ENCODE data around the gene KIF15.

Gene KIF15, protein sequence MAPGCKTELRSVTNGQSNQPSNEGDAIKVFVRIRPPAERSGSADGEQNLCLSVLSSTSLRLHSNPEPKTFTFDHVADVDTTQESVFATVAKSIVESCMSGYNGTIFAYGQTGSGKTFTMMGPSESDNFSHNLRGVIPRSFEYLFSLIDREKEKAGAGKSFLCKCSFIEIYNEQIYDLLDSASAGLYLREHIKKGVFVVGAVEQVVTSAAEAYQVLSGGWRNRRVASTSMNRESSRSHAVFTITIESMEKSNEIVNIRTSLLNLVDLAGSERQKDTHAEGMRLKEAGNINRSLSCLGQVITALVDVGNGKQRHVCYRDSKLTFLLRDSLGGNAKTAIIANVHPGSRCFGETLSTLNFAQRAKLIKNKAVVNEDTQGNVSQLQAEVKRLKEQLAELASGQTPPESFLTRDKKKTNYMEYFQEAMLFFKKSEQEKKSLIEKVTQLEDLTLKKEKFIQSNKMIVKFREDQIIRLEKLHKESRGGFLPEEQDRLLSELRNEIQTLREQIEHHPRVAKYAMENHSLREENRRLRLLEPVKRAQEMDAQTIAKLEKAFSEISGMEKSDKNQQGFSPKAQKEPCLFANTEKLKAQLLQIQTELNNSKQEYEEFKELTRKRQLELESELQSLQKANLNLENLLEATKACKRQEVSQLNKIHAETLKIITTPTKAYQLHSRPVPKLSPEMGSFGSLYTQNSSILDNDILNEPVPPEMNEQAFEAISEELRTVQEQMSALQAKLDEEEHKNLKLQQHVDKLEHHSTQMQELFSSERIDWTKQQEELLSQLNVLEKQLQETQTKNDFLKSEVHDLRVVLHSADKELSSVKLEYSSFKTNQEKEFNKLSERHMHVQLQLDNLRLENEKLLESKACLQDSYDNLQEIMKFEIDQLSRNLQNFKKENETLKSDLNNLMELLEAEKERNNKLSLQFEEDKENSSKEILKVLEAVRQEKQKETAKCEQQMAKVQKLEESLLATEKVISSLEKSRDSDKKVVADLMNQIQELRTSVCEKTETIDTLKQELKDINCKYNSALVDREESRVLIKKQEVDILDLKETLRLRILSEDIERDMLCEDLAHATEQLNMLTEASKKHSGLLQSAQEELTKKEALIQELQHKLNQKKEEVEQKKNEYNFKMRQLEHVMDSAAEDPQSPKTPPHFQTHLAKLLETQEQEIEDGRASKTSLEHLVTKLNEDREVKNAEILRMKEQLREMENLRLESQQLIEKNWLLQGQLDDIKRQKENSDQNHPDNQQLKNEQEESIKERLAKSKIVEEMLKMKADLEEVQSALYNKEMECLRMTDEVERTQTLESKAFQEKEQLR (N-terminal part only)
- total RNA-seq = 1.4 to 2.6 reads per million in 2 experiments

DNA sequence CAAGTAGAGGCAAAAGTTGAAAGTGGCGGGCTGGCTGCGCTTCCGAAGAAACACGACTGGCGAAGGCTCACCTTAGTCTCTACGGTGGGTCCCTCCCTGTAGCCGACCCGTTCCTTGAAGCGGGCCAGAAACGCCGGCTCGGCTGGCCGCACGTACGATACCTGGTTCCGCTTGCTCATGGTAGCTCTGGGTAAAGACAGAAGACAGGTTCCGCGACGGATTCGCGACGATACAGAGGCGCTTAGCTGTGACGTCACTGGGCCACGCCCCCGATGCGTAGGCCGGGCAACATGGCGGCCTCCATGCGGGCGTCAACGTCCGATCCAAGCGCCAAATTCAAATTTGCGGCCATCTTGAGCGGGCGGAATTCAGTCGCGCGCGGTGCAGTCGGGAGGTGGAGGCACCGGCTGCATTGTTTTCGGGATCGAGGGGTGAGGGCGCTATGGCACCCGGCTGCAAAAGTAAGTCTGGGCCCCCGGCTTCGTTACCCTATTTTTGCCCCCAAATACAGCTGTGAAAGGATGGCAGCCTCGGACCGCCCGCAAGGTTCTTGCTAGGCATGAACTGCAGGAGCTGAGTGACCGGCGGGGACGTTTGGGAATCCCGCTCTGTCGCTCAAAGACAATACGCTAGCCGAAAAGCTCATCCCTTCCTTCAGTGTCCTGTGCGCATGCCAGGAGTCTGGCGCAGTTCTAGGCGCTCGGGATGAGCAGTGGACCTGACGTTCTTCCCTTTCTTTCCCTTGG, at the start of gene KIF15, which contains the start of gene KIAA1143:
KIF15 (plus strand) TSS at position 371 of the 746 bp plus-strand sequence; CDS start at position 443, 72 bp downstream.
KIAA1143 (minus strand) TSS at position 196 of the 746 bp plus-strand sequence; CDS start at position 179, 17 bp downstream.
- peak; percentile 95 for DNase-seq (ENCODE audit: low read depth)

GRCh38 chr3:44712455-44713075, 49.0 kb upstream of the KIF15 start, which contains the start of gene ZNF502:
ZNF502 (plus strand) TSS chr3:44712660; CDS start chr3:44720262, 7,602 bp downstream.
- peak; percentile 12 for DNase-seq (ENCODE audit: low read depth)

DNA sequence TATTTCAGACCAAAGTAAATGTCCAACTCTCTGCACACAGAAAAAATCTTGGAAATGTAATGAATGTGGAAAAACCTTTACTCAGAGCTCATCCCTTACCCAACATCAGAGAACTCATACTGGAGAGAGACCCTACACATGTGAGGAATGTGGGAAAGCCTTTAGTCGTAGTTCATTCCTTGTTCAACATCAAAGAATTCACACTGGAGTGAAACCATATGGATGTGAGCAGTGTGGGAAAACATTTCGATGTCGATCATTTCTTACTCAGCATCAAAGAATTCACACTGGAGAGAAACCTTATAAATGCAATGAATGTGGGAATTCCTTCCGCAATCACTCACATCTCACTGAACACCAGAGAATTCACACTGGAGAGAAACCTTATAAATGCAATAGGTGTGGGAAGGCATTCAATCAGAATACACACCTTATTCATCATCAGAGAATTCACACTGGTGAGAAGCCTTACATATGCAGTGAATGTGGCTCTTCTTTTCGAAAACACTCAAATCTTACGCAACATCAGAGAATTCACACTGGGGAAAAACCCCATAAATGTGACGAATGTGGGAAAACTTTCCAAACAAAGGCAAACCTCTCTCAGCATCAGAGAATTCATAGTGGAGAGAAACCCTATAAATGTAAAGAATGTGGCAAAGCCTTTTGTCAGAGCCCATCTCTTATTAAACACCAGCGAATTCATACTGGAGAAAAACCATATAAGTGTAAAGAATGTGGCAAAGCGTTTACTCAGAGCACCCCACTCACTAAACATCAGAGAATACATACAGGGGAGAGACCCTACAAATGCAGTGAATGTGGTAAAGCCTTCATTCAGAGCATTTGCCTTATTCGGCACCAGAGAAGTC, 40.1 kb upstream of the KIF15 start:
- DNase-seq (ENCODE audit: low read depth) = no peak

- no peak for DNase-seq (ENCODE audit: low read depth)
These were observed 39.5 kb upstream of the KIF15 start for GRCh38 chr3:44722103-44722401.

DNA sequence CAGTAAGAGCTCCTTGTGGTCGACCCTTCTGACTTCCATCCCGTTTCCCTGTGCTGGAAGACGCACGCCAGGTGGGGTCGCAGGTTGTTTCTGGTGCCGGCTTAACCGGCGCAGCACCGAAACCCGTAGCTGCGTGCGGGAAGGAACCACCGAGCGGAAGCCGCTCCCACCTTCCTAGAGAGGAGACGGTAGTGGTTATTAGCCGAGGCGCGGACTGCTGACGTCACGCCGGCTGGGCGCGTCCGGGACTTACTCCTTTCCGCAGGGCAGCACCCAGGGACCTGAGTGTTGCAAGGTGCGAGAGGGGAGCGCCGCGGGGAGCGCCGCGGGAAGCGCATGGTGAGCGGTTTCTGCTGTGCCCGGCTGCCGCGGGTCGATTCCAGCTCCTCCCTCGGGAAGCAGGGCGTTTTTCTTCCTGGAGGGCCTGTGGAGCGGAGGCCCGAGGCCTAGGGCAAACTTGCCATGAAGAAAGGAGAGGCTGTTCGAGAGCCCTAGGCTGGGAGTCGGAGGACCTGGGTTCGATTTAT, 32.1 kb upstream of the KIF15 start, which contains the start of gene ZNF501:
ZNF501 (plus strand) TSS at position 252 of the 527 bp plus-strand sequence. CDS start 4,787 bp downstream, outside the sequence.
- DNase-seq (ENCODE audit: low read depth) = peak; percentile 68

DNA sequence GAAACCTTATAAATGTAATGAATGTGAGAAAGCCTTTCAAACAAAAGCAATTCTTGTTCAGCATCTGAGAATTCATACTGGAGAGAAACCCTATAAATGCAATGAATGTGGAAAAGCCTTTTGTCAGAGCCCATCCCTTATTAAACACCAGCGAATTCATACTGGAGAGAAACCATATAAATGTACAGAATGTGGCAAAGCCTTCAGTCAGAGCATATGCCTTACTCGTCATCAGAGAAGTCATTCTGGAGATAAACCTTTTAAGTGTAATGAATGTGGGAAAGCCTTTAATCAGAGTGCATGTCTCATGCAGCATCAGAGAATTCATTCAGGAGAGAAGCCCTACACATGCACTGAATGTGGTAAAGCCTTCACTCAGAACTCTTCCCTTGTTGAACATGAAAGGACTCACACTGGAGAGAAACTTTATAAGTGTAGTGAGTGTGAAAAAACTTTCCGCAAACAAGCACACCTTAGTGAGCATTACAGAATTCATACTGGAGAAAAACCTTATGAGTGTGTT, 26.9 kb upstream of the KIF15 start:
- no peak for DNase-seq (ENCODE audit: low read depth)

GRCh38 chr3:44761101-44761423, 532 bp upstream of the KIF15 start:
- DNase-seq (ENCODE audit: low read depth) = no peak

- no peak for DNase-seq (ENCODE audit: low read depth)
These were observed 630 bp downstream of the KIF15 start for GRCh38 chr3:44762170-44762677.

GRCh38 chr3:44762690-44763089, 1.1 kb downstream of the KIF15 start:
- DNase-seq (ENCODE audit: low read depth) = no peak

DNA sequence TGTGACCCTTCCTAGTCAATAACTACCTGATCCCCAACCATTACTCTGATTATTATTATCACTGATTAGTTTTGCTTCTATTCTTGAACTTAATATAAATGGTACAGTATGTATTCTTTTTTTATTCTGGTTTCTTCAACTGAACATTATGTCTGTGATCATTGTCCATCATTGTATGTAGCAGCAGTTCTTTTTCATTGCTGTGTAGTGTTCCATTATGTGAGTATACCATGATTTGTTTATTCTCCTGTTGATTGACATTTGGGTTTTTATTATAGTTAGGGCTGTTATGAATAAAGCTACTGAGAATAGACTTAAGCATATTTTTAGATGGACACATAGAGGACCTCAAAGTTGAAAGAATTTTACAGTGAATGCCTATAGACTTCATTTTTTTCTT, 2.7 kb downstream of the KIF15 start:
- no peak for DNase-seq (ENCODE audit: low read depth)

DNA sequence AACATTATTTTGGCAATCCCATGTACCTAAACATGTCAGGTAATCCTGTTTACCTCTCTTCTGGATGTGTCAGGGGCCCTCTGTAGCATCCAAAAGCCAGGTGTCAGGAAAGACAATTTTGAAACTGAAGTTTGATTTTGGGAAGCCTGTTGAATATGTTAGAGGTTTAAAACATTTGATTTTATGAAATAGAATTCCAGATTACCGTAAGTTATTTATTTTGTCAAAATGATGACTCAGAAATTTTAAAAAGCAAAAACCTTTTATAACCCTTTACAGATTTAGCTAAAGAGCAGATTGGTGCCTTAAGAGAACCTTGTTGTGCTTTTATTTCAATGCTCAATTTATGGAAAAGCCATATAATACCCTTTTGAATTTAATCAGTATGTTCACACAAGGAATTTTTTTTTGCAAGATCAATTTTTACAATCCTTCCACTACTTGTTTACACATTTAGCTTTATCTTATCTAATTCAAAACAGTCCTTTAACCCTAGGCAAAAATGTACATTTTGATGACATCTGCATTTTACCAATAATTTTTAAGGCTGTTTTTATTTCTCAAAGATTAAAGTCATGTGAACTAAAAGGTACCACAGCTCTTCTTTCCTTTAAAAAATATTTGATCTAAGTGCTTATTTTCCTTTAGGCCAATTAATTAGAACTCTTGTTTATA, 10.0 kb downstream of the KIF15 start:
- no peak for DNase-seq (ENCODE audit: low read depth)

DNA sequence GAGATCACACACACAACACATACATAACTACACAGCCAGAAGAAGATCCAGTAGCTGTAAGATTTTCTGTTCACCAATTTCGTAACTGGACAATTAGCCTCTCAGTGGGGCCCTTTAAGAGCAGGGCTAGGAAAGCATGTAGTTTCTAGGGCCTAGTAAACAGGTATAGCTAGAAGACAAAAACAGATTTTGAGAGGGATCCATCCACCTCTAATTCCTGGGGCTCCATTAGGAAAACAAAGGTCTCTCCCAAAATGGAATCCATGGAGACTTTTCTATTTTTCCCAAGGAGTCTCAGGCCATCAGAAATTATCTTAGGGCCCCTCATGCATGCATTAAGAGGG, 10.5 kb downstream of the KIF15 start:
- DNase-seq (ENCODE audit: low read depth) = no peak

DNA sequence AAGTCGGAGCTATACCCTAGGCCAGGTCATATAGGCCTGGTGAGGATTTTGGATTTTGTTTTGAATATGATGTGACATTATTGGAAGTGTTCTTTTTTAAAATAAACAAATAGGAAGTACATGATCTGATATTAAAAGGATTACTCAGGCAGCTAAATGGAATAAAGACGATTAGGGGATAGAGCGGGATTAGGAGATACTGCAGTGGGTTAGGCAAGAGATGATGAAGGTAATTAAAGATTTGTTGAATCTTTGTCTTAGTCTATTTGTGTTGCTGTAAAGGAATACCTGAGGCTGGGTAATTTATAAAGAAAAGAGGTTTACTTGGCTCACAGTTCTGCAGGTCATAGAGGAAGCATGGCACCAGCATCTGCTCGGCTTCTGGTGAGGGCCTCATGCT, 21.3 kb downstream of the KIF15 start:
- DNase-seq (ENCODE audit: low read depth) = no peak

DNA sequence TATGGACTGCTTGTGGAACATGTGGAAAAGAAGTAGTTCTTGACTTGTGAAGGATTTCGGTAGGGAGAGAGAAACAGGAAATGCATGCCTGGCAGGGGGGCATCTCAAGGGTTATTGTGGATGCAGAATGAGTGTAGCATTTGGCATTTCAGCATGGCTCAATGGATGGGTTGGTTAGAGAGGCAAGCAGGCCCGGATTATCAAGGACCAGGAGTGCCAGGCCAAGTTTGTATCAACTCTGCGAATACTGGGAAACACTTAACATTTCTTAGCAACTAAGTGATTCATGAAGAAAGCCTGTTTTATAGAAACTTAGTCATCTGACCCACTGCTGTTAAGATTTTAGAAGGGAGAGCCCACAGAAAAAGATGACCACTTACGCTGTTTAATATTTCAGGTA, 33.6 kb downstream of the KIF15 start:
- no peak for DNase-seq (ENCODE audit: low read depth)

- no peak for DNase-seq (ENCODE audit: low read depth)
These were observed 40.4 kb downstream of the KIF15 start for GRCh38 chr3:44802011-44802410.

DNA sequence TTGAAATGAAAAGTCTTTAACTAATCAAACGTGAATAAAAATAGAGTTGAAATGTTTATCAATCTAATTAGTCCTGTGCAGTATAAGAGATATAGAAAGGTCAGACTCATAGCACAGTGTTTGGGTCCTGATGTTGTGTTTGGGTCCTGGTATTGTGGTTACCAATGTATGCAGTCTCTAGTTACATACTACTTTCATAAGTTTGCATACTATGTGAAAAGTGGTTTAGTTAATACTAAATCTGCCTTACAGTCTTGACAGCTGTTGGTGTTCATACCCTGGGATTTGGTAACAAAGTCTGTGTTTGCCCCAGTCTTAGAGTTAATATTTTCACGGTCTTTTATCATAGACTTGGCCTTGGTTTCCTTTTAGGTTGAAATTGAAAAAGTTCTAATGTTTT, 41.7 kb downstream of the KIF15 start:
- DNase-seq (ENCODE audit: low read depth) = no peak

DNA sequence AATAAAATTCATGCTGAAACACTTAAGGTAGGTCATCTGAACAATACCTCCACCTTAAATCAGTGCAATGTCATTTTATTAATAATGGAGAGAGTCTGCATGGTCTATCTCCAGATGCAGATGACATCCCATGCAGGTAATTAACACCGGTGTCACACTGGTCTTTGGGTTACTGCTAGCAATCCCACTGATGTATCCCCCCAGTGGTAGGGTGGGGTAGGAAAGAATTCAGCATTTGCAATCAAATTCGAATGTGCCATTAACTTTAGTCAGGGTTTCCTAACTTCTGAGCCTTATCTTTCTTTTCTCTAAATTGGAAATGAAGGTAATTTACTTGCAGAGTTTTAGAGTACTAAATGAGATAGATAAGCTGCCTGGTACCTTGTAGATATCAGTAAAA, 44.4 kb downstream of the KIF15 start:
- DNase-seq (ENCODE audit: low read depth) = no peak

- DNase-seq (ENCODE audit: low read depth) = no peak
These were observed 53.2 kb downstream of the KIF15 start for GRCh38 chr3:44814751-44815150.
